NCI-H2029 treated with DMSO at 0.1 percent for 48 hours (cell line): ENCODE results near the gene VSX2.

ENCODE experiments used
- DNase-seq: peaks from one replicate; lab custom pipeline; 2025; lab: John Stamatoyannopoulos, UW

Gene VSX2

GRCh38 chr14:74221741-74222140 lies 17.5 kb upstream of the VSX2 start:
- no peak for DNase-seq

DNA sequence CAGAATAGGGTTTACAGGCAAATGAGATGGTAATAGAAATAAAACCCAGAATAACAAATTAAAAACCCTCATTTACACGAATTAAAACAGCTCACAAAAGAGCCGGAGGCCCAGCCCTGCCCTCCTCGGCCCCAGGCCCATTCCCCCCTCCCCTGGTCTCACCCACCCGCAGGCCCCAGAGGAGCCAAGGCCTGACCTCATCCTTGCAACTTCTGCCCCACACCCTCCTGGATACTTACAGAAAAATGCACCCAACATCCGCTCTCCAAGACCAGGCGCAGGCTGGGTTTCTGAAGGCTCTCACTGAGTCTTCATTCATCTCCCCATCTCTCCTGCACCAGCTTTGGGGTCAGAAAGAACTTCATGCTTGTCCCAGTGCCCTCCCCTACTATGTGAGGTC lies 16.2 kb upstream of the VSX2 start:
- DNase-seq: no peak

GRCh38 chr14:74231784-74232183 lies 7.5 kb upstream of the VSX2 start:
- no peak for DNase-seq

DNA sequence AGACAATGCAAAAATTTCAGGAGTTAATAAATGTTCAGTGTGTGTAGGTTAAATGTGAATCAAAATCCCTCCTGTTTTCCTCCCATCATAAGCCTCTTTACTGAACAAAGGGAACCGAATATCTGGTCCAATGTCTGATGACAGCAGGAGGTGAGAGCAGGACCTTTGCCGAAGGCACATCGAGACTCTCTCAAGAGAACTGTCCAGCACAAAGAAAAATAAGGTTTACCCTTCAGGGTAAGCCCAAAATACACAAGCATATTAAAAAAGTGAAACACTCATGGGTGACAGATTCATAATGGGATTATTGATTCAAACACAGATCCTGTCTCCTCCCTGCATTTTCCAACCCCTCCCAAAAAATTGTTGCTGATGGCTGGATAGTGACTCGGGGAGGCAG lies 4.2 kb upstream of the VSX2 start:
- no peak for DNase-seq

DNA sequence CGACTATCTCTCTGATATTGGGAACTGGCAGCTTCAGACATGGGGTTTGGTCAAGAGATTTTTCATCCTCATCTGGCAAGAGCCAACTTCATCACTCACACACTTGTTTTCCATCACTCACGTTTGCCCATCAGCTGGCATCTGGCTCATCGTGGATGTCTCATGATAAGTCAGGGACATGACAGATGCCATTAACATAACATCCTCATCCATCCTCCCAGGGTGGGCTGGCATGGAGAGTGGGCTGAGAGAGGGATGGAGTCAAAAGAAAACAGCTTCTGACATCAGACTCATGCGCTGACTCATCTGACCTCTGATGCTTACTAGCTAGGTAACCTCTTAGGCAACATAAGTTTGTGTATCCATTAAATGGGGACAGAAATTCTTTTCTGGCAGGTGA lies 1.8 kb upstream of the VSX2 start:
- no peak for DNase-seq

DNA sequence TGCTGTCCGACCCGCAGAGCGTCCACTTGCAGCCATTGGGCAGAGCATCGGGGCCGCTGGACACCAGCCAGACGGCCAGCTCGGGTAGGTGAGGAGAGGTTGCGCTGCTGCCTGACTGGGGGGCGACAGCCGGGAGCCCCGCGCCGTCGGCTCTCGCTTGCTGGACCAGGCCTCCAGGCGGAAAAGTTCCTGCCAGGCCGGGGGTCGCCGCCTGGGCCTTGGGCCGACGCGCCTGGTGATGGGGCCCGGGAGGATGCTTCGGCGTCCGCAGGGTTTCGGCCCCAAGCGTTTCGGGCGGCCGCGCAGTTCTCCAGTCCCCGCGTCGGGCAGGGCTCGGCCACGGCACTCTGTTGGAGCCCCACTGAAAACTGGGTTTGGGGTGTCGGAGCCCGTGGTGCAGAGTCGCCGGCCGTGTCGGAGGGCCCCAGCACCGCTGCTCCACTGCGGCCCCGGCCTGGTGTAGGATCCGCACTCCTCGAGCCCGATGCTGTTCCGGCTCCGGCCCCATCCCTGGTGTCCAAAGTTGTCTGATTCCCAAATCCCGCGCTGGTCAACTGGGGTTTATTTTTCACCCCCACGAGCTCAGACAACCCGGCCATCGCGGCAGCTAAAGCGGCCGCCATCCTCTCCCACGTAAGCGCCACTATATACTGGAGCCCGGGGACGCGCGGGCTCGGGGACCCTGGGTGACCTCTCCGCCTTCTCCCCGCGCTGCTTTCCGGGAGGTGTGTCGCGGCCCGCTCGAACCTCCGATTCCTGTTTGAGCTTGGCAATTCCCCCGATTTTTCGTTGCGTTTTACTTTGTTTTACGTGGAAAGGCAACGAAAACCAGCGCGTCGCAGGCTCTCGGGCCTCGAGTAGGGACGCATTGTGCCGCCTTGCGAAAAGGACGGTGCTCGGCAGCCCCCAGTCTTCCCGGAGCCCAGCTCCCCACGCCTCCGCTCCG lies 872 bp downstream of the VSX2 start:
- no peak for DNase-seq

DNA sequence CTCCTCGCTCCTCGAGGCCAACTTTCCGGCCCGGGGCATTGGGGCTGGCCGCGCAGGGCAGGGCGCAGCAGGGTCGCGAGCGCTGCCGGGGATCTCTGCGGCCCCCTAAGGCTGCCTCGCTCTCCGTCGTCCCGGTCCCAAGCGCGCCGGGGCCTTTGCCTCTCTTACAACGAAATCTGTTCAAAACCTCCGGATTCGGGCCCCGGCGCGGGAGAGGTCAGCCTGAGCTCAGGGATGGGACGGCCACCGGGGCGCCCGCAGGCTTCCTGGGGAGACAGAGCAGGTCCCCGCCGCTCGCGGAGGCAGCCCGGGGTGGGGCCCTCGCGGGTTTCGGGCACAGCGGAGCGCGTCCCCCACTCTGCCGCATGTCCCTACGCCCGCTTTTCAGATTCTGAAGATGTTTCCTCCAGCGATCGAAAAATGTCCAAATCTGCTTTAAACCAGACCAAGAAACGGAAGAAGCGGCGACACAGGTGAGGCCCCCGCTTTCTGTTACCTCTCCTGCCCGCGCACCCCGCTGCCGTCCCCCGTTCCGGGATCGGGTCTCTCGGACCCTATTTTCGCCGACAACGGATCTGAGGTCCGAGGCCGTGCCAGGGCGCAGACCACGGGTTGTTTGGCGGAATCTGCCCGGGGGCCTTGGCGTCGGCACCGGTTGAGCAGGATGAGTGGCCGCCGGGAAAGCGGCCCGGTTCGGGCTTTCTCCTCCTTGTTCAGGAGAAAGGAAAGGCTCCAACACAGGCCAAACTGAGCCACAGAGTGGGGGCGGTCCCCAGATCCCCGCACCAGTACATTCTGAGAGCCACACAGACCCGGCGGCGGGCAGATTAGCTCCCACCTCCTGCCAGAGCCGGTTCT lies 1.8 kb downstream of the VSX2 start:
- DNase-seq: no peak

GRCh38 chr14:74241652-74242017 lies 2.4 kb downstream of the VSX2 start:
- no peak for DNase-seq

DNA sequence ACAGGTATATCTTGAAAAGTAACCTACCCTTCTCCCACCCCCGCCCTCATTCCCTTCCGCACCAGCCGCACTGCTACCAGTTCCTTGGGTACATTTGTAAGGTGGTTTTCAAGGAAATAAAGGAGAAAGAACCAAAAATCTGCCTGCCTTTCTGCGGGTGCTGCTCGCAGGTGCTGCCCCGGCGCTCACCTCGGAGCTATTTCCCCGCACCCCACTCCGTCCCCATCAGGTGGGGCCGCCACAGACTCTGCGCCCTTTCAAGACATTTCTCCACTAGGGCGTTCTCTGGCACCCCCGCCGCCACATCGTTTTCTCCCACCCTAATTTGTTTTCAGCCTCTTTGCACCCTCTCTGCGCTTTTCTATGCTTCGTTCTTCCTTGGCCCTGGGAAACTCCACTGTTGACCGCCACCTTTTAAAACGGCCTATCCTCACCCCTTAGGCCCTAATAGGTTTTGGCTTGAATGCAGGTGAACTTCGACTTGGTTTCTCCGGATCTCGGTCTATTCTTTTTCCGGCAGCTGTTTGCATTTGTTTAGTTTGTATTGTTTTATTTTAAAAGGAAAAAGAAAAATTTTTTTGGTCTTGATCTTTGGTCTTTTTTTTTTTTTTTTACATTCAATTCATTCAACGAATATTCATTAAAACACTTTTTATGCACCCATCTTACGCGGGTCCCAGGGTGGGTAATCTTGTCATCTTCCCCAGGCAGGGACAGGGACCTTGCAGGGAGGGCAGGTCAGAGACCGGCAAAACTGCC lies 3.0 kb downstream of the VSX2 start:
- DNase-seq: no peak

DNA sequence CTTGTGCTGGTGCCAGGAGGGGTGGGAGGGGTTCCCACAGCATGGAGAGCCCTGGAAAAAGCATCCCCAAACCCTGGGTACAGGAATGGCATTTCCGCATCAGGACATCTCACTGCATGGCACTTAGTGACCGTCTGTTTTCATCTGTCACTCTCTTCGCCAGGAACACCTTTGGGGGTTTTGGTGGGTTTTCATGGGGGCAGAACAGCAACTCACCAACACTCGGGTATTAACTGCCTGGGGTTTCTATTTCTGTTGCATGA lies 3.5 kb downstream of the VSX2 start:
- no peak for DNase-seq

DNA sequence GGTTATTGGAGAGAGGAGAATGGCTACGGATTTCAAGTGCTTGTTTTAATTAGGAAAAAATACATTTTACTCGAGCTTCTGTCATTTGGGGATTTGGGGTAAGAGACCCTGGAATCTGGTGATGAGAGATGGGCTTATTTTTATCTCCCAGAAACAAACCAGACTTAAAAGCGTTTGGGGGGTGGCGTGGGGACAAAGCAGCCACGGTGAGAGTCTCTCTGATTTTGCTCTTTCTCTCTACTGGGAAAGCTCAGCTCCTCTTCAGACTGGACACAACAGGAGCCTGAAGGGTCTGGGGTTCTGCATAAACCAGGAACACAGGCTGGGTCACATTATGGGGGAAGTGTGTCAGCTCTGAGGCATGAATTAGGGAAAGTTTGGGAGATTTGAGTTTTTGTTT lies 3.8 kb downstream of the VSX2 start:
- no peak for DNase-seq

DNA sequence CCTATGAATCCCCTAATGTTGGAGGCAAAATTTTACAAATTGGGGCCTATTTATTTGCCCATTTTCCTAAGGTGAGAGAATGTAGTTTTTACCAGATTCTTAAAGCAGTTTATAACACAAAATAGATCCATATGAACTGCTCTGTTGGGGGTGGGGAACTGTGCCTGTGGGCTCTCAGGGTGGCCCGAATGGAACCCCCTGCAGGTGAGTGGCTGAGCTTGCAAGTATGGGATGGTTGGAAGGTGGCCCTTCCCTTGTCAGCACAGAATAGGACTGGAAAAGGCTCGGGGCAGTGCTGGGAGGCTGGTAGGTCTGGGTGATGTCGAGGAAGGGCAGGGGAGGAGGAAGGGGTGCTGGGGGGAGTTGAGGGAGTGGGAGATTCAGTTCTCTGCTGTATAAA lies 4.9 kb downstream of the VSX2 start:
- no peak for DNase-seq

DNA sequence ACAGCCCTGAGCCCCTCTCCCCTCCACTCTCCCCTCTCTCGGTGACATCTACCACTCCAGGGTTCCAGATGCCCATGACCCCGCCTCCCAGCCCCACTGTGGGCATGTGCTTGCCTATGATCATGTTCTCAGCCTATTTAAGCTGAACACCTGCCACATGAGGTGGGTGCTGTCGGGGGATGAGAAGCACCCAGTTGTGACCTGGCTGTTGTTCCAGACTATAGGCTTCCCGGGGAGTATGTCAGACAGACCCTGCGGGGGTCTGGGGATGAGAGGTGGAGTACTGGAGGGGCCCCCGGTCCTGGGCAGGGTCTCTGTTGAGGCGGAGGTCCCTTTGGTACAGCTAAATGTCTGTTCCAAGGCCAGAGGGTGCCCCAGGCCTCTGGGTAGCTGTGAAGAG lies 6.0 kb downstream of the VSX2 start:
- DNase-seq: no peak

GRCh38 chr14:74246542-74246941 lies 7.3 kb downstream of the VSX2 start:
- DNase-seq: no peak

- DNase-seq: no peak
These were observed 8.8 kb downstream of the VSX2 start for GRCh38 chr14:74248017-74248416.

GRCh38 chr14:74249433-74250375 lies 10.5 kb downstream of the VSX2 start:
- no peak for DNase-seq

- no peak for DNase-seq
These were observed 16.0 kb downstream of the VSX2 start for GRCh38 chr14:74255281-74255680.

GRCh38 chr14:74257078-74257940 lies 18.1 kb downstream of the VSX2 start:
- no peak for DNase-seq

- DNase-seq: no peak
These were observed 18.9 kb downstream of the VSX2 start for GRCh38 chr14:74257941-74258763.

DNA sequence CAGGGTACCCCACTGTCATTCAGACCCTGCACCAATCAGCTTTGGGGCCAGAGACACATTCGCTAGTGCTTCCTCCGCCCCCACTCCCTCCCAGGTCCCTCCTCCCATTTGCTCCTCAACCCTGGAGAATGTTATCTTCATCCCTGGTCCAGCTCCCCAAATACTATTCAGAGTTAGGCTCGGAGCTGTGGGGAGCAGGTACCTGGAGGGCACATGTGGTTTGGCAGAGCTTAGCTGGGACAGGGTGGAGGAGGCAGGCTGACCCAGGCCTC lies 19.5 kb downstream of the VSX2 start:
- no peak for DNase-seq
